Measurements from ENCODE around the gene KMT2D.

DNA sequence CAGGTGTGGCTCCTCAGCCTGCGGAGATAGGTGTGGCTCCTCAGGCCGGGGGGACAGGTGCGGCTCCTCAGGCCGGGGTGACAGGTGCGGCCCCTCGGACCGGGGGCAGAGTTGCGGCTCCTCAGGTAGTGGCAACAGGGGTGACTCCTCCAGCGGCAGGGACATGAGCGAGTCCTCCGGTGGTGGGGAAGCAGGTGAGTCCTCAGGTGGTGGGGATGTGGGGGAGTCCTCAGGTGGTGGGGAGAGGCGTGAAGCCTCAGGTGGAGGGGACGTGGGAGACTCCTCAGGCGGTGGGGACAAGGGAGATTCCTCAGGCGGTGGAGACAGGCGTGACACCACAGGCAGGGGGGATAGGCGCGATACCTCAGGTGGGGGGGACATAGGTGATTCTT lies 9.2 kb downstream of the KMT2D start:
- TF ChIP-seq POLR2A (IDR thresholded peaks at IDR 0.05) (no peak), CTCF (IDR thresholded peaks at IDR 0.05) (no peak), EP300 (IDR thresholded peaks at IDR 0.05) (no peak)
